KMS-11 (cell line): ENCODE data around the gene ICA1L.

Experiments used
- H2AFZ ChIP-seq: fragments of 200-600 bp; sonication (generic); 2 replicates; pipeline ENCODE4 v1.6.1; 2016; ENCODE audit warnings: antibody characterized with exemption, mixed run types, low read depth
- H3K27ac ChIP-seq: fragments of 200-600 bp; sonication (generic); 2 replicates; pipeline ENCODE4 v1.6.1; 2016; ENCODE audit warnings: mild to moderate bottlenecking, mixed run types
- H3K27me3 ChIP-seq: fragments of 200-600 bp; sonication (generic); 2 replicates; pipeline ENCODE4 v1.6.1; 2017; ENCODE audit warnings: mild to moderate bottlenecking, low read depth, mixed run types, moderate library complexity; ENCODE audit not compliant: insufficient read depth
- H3K36me3 ChIP-seq: fragments of 200-600 bp; sonication (generic); 2 replicates; pipeline ENCODE4 v1.6.1; 2017; ENCODE audit warnings: mild to moderate bottlenecking, mixed run types; ENCODE audit not compliant: insufficient read depth
- H3K4me1 ChIP-seq: fragments of 200-600 bp; sonication (generic); 2 replicates; pipeline ENCODE4 v1.6.1; 2016; ENCODE audit warnings: mild to moderate bottlenecking, low read depth, mixed run types; ENCODE audit not compliant: poor library complexity, severe bottlenecking
- H3K4me2 ChIP-seq: fragments of 200-600 bp; sonication (generic); 2 replicates; pipeline ENCODE4 v1.7.0; 2016; ENCODE audit warnings: mild to moderate bottlenecking, mixed run types
- H3K4me3 ChIP-seq: fragments of 200-600 bp; sonication (generic); IDR thresholded peaks from 2 replicates; pipeline ENCODE4 v1.6.1; 2017; ENCODE audit warnings: low read depth, low read length, mixed read lengths; ENCODE audit not compliant: insufficient read depth
- H3K79me2 ChIP-seq: fragments of 200-600 bp; sonication (generic); 2 replicates; pipeline ENCODE4 v1.6.1; 2016; ENCODE audit warnings: low read depth, mixed run types; ENCODE audit not compliant: insufficient read depth
- H3K9ac ChIP-seq: fragments of 200-600 bp; sonication (generic); 2 replicates; pipeline ENCODE4 v1.6.1; 2016; ENCODE audit warnings: mild to moderate bottlenecking, mixed run types
- H4K20me1 ChIP-seq: fragments of 200-600 bp; sonication (generic); 2 replicates; pipeline ENCODE4 v1.6.1; 2016; ENCODE audit warnings: mild to moderate bottlenecking, mixed run types; ENCODE audit not compliant: insufficient read depth
- TF ChIP-seq, protein P1 (sequence below): fragments of 200-600 bp; sonication (generic); conservative IDR thresholded peaks from 2 replicates; pipeline ENCODE4 v1.6.1; 2017; ENCODE audit warnings: low read depth, mild to moderate bottlenecking, antibody characterized with exemption, low read length, moderate library complexity, mixed read lengths

Gene ICA1L

DNA sequence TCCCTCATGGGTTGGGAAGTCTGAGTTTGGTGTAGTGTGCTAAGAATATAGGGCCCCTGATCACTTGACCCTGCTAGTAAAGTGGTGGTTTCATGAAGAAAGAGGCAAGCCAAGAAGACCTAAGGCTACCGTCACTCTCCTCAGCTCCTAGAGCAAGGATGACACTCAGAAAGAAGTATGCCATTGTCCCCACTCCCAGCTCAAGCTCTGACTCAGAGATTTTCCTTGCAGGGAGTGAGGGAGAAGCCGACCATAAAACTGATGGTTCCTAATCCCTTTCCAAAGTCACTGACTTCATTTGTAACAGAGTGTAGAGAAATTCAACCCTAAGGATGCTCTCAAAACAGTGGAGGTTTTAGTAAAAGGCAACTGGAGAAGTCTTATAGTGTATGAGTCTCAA is 80.9 kb downstream of the ICA1L start:
- Histone ChIP-seq H4K20me1 (no peaks in the 10 kb centered on the region), H3K27me3 (no peaks in the 10 kb centered on the region), H3K27ac (no peak overlapping the region), H3K4me3 (no peak overlapping the region), H2AFZ (no peak overlapping the region), H3K4me1 (no peaks in the 10 kb centered on the region), H3K79me2 (no peaks in the 10 kb centered on the region), H3K36me3 (no peaks in the 10 kb centered on the region), H3K9ac (no peak overlapping the region), H3K4me2 (no peak overlapping the region)
- TF ChIP-seq, protein P1, sequence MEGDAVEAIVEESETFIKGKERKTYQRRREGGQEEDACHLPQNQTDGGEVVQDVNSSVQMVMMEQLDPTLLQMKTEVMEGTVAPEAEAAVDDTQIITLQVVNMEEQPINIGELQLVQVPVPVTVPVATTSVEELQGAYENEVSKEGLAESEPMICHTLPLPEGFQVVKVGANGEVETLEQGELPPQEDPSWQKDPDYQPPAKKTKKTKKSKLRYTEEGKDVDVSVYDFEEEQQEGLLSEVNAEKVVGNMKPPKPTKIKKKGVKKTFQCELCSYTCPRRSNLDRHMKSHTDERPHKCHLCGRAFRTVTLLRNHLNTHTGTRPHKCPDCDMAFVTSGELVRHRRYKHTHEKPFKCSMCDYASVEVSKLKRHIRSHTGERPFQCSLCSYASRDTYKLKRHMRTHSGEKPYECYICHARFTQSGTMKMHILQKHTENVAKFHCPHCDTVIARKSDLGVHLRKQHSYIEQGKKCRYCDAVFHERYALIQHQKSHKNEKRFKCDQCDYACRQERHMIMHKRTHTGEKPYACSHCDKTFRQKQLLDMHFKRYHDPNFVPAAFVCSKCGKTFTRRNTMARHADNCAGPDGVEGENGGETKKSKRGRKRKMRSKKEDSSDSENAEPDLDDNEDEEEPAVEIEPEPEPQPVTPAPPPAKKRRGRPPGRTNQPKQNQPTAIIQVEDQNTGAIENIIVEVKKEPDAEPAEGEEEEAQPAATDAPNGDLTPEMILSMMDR = no peak

DNA sequence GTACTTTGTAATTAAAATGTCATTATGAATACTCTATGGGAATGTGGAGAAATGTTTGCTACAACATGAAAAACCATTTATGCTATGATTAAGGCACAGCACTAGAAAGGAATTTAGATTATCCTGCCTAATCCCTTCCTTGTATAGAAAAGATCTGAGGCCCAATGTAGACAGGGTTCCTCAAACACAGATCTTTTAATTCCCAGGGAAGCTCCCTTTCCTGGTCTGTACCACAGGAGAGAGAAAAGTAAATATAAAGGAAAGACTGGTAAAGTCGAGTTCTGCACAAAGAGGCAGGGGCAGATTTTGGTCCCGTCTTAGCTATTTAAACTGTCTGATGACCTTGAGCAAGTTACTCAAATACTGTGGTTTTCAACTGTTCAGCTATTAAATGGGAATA is 84.7 kb downstream of the ICA1L start:
- Histone ChIP-seq H3K27ac (no peak overlapping the region), H3K4me1 (no peaks in the 10 kb centered on the region), H3K9ac (no peak overlapping the region), H3K27me3 (no peaks in the 10 kb centered on the region), H3K79me2 (no peaks in the 10 kb centered on the region), H2AFZ (no peak overlapping the region), H3K4me2 (no peak overlapping the region), H4K20me1 (no peaks in the 10 kb centered on the region), H3K4me3 (no peak overlapping the region), H3K36me3 (no peaks in the 10 kb centered on the region)
- TF ChIP-seq, protein P1 = no peak

DNA sequence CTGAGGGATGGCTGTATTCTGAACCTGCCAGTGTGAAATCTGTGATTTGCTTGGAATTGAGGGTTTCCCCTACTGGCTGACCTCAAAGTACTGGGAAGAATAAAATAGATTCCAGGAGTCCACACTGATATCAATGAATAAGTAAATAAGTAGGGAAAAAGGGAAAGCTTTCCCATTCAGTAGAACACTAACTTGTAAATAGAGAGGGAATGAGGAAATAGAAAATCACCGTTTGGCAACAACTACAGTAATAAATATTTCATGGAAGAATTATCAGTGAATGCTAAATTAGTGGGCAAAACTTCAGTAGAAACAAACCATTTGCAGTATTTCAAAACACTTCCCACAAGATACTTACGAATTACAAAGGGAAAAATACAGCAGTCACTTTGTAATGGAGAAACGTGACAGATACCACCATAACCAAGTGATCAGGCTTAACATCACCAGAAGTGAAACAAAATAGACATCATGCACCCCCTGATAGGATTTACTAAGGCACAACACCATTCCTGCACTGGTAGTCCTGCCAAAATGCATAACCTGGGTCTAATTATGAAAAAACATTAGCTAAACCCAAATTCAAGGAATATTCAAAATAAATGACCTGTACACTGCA is 88.5 kb downstream of the ICA1L start:
- TF ChIP-seq, protein P1 = no peak
- H3K4me2 ChIP-seq = no peak overlapping the region
- no peak overlapping the region for H2AFZ ChIP-seq
- H3K79me2 ChIP-seq = no peaks in the 10 kb centered on the region
- H4K20me1 ChIP-seq = no peaks in the 10 kb centered on the region
- H3K4me1 ChIP-seq = no peaks in the 10 kb centered on the region
- no peak overlapping the region for H3K9ac ChIP-seq
- no peaks in the 10 kb centered on the region for H3K27me3 ChIP-seq
- no peak overlapping the region for H3K4me3 ChIP-seq
- no peak overlapping the region for H3K27ac ChIP-seq
- no peaks in the 10 kb centered on the region for H3K36me3 ChIP-seq

DNA sequence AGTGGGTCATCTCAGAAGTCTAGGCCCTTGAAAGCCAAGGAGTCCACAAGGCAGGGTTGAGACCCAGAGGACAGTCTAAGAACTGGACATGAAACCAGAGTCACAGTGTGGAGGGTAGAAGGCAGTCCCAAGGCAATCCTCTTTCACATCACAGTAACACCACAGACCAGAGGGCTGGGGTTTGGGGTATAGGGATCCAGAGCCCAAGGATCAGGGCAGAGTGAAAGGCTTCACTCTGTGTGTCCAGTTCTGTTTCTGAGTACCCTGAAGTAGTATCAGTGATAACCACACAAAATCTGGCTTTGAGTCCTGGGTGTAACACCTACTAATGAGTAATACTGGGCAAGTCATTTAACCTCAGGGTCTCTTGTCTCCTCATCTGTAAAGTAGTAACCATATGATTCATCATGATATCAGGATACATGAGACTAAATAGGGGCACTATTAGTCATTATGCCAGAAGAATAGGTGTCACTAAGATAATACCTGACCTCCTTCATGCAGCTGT is 91.0 kb downstream of the ICA1L start:
- Histone ChIP-seq H3K79me2 (no peaks in the 10 kb centered on the region), H4K20me1 (no peaks in the 10 kb centered on the region), H2AFZ (no peak overlapping the region), H3K27ac (no peak overlapping the region), H3K9ac (no peak overlapping the region), H3K4me2 (no peak overlapping the region), H3K36me3 (no peaks in the 10 kb centered on the region), H3K4me1 (no peaks in the 10 kb centered on the region), H3K27me3 (no peaks in the 10 kb centered on the region), H3K4me3 (no peak overlapping the region)
- TF ChIP-seq, protein P1 = no peak
